Fibroblast of mammary gland (primary cell): ENCODE results near the gene EVA1B.

Experiments
- DNase-seq: peaks from one replicate; pipeline ENCODE4 v3.0.0-alpha.2; 2010; ENCODE audit warnings: low read depth
- H3K4me3 ChIP-seq: 2 replicates; pipeline ENCODE4 v1.5.1; 2011; ENCODE audit warnings: low read depth, mild to moderate bottlenecking, low read length, moderate library complexity; ENCODE audit not compliant: control insufficient read depth
- TF ChIP-seq, protein P1 (sequence below): conservative IDR thresholded peaks from 2 replicates; pipeline ENCODE4 v1.5.1; 2011; ENCODE audit warnings: low read depth, low read length, inconsistent platforms; ENCODE audit not compliant: control insufficient read depth, insufficient read depth

The EVA1B gene

DNA sequence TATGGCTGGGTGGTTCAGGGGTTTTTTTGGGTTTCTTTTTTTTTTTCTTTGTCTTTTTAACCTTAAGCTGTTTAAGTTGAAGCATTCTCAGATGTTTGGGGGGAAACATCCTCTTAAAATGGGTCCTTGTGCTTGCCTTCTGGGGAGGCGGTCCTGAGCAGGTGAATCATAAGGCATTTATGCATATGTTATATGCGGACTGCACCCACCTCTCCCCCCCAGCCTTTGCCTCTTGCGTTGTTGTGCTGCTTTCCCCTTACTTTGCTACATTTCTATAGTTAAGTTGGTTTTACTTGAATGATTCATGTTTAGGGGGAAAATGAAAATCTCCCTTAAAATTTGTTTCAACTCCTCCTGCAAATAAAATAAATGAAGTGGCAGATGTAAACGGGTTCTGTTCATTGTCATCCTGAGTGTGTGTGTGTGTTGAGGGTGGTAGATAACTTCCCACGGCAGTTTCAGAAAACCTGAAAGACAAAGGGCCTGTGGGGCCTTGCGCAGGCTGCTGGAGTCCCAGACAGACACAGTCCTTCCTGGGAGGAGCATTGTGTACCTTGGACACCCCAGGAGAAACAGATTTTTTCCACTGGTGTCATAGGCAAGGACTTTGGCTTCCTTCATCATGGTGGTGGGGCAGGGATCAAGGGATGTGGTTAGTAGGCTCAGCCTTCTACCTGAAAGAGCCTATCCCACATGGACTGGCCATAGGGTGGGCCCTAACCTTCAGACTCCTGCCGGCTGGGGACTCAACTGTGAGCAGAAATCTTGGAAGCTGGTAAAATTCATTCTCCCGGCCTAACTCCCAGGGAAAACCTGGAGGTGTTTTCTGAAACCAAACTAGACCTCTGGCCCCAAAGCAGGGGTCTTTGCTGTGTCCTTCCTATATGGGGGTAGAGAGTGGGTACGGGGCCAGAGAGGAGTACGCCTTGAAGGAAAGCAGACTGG lies 18.2 kb downstream of the EVA1B start:
- no peak for DNase-seq
- no peak overlapping the region for H3K4me3 ChIP-seq
- TF ChIP-seq, protein P1, sequence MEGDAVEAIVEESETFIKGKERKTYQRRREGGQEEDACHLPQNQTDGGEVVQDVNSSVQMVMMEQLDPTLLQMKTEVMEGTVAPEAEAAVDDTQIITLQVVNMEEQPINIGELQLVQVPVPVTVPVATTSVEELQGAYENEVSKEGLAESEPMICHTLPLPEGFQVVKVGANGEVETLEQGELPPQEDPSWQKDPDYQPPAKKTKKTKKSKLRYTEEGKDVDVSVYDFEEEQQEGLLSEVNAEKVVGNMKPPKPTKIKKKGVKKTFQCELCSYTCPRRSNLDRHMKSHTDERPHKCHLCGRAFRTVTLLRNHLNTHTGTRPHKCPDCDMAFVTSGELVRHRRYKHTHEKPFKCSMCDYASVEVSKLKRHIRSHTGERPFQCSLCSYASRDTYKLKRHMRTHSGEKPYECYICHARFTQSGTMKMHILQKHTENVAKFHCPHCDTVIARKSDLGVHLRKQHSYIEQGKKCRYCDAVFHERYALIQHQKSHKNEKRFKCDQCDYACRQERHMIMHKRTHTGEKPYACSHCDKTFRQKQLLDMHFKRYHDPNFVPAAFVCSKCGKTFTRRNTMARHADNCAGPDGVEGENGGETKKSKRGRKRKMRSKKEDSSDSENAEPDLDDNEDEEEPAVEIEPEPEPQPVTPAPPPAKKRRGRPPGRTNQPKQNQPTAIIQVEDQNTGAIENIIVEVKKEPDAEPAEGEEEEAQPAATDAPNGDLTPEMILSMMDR, result no peak

DNA sequence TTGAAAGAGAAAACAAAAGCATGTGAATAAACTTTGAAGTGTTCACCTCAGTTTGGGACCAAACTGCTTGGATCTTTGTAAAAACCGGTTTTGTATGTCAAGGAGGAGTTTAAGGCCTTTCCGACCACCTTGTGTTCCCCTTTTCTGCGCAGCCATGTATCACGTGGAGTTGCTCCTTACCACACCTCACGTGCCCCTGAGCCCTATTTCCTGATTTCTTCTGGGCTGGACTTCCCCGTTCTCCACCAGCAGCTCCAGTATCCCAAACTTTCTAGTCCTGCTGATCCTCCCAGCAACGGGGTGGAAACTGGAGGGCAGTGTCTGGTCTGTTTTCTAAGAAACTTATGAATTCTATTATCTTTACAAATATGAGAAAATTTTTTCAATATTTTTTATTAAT lies 18.9 kb downstream of the EVA1B start:
- H3K4me3 ChIP-seq, result no peak overlapping the region
- DNase-seq, result no peak
- TF ChIP-seq, protein P1, result no peak

DNA sequence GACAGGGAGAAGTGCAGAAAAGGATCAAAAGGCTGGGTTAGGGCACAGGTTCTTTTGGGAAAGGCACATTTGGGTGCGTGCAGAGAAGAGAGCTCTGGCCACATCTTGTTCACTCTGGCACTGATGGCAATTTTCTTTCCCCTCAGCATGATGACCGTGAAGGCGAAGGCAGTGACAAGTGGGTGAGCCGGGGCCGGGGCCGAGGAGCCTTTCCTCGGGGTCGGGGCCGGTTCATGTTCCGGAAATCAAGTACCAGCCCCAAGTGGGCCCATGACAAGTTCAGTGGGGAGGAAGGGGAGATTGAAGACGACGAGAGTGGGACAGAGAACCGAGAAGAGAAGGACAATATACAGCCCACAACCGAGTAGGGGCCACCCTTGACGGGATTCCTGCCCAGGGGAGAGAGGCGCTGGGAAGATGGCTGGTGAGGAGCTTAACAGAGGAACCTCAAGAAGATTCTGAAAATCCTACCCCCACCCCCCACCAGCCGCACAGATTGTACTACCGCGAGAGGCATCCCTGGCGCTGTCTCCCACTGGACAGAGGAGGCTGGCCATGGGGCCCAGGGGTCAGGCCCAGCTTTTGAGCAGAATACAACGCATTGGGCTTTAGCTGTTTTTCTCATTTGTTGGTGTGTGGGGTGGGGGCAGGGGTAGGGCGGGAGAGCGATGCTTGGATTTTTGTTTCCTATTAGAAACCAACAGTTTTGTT lies 19.6 kb downstream of the EVA1B start:
- no peak for DNase-seq
- TF ChIP-seq, protein P1, result no peak
- no peak overlapping the region for H3K4me3 ChIP-seq

DNA sequence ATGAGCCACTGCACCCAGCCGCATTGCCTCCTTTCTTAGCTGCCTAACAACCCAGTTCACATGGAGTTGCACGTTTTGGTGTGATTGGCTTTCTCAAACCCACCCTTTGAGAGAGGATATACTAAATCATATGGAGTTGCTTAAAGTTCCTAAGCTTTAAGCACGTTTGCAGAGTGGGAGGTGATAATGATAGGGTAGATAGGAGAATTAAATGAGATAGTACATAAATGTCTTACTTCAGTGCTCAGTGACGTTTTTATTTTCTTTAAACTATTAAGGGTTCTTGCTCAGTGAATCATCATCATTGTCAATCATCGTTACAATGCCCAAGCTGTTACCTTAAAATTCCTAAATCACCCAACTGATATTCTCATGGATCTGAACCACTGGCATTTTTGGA lies 20.2 kb downstream of the EVA1B start:
- no peak for DNase-seq
- TF ChIP-seq, protein P1, result no peak
- no peak overlapping the region for H3K4me3 ChIP-seq

DNA sequence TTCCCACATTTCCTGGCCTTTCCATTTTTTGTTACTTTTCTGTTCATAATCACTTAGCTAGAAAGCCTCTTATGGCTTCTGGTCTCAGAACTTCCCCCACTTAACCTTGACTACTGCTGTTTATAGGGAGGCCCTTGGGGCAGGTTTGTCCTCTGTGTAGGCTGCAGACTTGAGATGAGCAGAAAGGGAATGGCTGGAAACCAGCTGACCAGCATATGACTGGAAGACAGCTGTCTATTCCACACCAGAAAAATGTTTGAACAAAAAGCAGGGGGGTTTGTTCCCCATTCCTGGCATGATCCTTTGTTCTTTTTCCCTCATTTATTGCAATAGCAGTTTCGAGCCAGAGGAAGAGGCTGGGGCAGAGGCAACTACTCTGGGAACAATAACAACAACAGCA lies 22.2 kb downstream of the EVA1B start:
- no peak overlapping the region for H3K4me3 ChIP-seq
- TF ChIP-seq, protein P1, result no peak
- no peak for DNase-seq

DNA sequence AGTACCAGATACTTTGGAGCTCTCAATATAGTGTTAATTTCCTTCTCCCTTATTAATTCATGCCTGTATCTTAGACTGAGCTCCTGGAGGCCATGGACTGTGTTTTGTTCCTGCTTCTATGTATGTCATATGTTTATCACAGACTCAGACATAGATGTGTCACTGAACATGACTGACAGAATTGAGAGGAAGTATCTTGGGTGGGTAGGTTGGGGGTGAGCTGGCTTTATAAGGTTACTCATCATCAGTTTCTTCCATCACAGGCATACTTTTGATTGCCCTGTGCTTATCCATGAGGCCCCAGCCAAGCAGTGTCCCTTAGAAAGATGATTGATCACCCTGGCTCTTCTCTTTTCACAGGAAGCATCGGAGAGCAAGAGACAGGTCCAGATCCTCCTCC lies 22.9 kb downstream of the EVA1B start:
- H3K4me3 ChIP-seq, result no peak overlapping the region
- TF ChIP-seq, protein P1, result no peak
- DNase-seq, result peak; percentile 46
